Stimulated activated naive B cell treated with anti-CD40 and anti-IgM and Interleukin-4, amounts not matched to agents 10 μg/mL and 1 μg/mL and 100 μg/mL, for 72 hours (primary cell): ENCODE results near the gene CLDN20.
A peak's percentile ranks its signal among the peaks of the same experiment; 100 is the strongest.

Experiments used
- ATAC-seq, 2 donors: fragments of 150-1000 bp; cut with Tn5 transposase; replicated peaks; 2 replicates each; pipeline ENCODE4 v1.10.0; 2021; ENCODE audit warnings: moderate library complexity in 1 of 2
- DNase-seq: peaks from one replicate; pipeline ENCODE4 v3.0.0; 2021
- H3K27ac Mint-ChIP-seq: one replicate; pipeline ENCODE4 v1.8.0; 2022; ENCODE audit warnings: mild to moderate bottlenecking, mixed read lengths
- H3K27me3 Mint-ChIP-seq, 2 donors: one replicate each; pipeline ENCODE4 v1.8.0; 2022; ENCODE audit warnings: mixed read lengths in 2 of 2
- H3K36me3 Mint-ChIP-seq, 2 donors: one replicate each; pipeline ENCODE4 v1.8.0; 2022; ENCODE audit warnings: mixed read lengths in 2 of 2, mild to moderate bottlenecking in 1 of 2
- H3K4me1 Mint-ChIP-seq, 2 donors: one replicate each; pipeline ENCODE4 v1.8.0; 2022; ENCODE audit warnings: mixed read lengths in 2 of 2, mild to moderate bottlenecking in 1 of 2
- H3K4me3 Mint-ChIP-seq, 2 donors: one replicate each; pipeline ENCODE4 v1.8.0; 2022; ENCODE audit warnings: mild to moderate bottlenecking in 2 of 2, mixed read lengths in 2 of 2, moderate library complexity in 1 of 2
- H3K9me3 Mint-ChIP-seq, 2 donors: one replicate each; pipeline ENCODE4 v1.8.0; 2022; ENCODE audit warnings: mixed read lengths in 2 of 2, mild to moderate bottlenecking in 1 of 2

Gene CLDN20

DNA sequence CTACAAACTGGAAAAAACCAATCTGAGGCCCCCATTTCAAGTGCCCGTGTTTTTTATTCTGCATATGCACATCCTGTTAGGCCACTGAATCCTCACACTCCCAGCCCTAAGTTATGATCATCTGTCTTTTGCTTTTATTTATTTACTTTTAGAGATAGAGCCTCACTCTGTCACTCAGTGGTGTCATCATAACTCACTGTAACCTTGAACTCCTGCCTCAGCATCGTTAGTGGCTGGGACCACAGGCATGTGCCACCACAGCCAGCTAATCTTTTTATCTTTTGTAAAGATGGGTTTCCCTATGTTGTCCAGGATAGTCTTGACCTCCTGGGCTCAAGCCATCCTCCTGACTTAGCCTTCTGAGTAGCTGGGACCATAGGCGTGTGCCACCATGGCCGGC is 29.6 kb upstream of the CLDN20 start:
- DNase-seq: no peak
- Mint-ChIP-seq H3K27me3 (peaks cover 0 to 8% of the 10 kb centered on the region in 2 donors), H3K36me3 (peaks cover 4 to 17% of the 10 kb centered on the region in 2 donors), H3K4me3 (no peak overlapping the region), H3K27ac (no peak overlapping the region), H3K4me1 (peaks cover 0 to 3% of the 10 kb centered on the region in 2 donors), H3K9me3 (peaks cover 13 to 20% of the 10 kb centered on the region in 2 donors)
- no peak for ATAC-seq

DNA sequence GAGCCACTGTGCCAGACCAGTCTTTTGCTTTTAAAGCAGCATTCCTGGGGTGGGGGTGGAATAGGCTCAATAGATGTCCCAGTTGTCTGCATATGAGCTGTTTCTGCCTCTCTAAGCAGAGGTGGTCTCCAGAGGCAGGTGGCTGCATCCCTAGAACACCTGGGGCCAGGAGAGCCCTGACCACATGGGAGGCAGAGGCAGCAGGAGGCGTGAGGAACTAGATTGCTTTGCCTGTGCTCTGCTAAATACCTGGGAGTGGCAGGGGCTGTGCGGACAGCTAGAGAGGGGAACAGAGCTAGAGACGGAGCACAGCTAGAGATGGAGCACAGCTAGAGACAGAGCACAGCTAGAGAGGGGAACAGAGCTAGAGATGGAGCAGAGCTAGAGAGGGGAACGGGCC is 29.1 kb upstream of the CLDN20 start:
- H3K36me3 Mint-ChIP-seq: peaks cover 4 to 14% of the 10 kb centered on the region in 2 donors
- H3K4me3 Mint-ChIP-seq: no peak overlapping the region
- no peak for ATAC-seq
- H3K27me3 Mint-ChIP-seq: peaks cover 0 to 8% of the 10 kb centered on the region in 2 donors
- H3K9me3 Mint-ChIP-seq: peaks cover 12 to 18% of the 10 kb centered on the region in 2 donors
- H3K4me1 Mint-ChIP-seq: peaks cover 0 to 3% of the 10 kb centered on the region in 2 donors
- H3K27ac Mint-ChIP-seq: no peak overlapping the region
- DNase-seq: no peak

DNA sequence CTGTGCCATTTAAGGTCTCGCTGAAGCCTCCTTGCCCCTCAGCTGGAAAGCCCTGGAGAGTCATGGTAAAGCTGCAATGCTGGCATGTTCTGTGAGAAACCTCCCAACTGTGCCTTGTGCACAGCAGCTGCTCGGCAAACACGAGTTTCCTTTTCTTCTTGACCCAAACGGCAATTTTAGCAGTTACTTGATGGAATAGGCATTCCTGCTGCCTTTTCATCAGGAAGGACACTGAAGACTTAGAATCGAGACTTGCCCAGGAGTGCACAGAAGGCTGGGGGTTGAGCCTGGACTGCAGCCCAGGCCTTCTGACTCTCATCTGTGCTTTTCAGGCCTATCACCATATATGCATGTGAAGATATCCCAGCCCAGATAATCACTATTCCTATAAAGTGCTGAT is 28.7 kb upstream of the CLDN20 start:
- Mint-ChIP-seq H3K27me3 (peaks cover 0 to 8% of the 10 kb centered on the region in 2 donors), H3K9me3 (peaks cover 8 to 14% of the 10 kb centered on the region in 2 donors), H3K4me1 (peaks cover 0 to 3% of the 10 kb centered on the region in 2 donors), H3K4me3 (no peak overlapping the region), H3K27ac (no peak overlapping the region), H3K36me3 (peaks cover 3 to 10% of the 10 kb centered on the region in 2 donors)
- ATAC-seq: no peak
- no peak for DNase-seq

DNA sequence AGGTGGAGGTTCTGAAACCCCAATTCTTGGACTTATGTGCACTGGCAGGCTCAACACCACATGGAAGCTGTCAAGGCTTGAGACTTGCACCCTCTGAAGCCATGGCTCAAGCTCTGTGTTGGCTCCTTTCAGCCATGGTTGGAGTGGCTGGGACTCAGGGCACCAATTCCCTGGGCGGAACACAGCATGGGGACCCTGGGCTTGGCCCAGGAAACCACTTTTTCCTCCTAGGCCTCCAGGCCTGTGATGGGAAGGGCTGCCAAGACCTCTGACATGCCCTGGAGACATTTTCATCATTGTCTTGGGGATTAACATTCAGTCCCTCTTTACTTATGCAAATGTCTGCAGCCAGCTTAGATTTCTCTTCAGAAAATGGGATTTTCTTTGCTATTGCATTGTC is 26.2 kb upstream of the CLDN20 start:
- H3K4me1 Mint-ChIP-seq: no peaks in the 10 kb centered on the region
- peaks cover 6 to 12% of the 10 kb centered on the region in 2 donors for H3K9me3 Mint-ChIP-seq
- no peak for DNase-seq
- H3K36me3 Mint-ChIP-seq: peaks cover 0 to 7% of the 10 kb centered on the region in 2 donors
- peaks cover 0 to 8% of the 10 kb centered on the region in 2 donors for H3K27me3 Mint-ChIP-seq
- H3K4me3 Mint-ChIP-seq: no peak overlapping the region
- H3K27ac Mint-ChIP-seq: no peak overlapping the region
- ATAC-seq: no peak

DNA sequence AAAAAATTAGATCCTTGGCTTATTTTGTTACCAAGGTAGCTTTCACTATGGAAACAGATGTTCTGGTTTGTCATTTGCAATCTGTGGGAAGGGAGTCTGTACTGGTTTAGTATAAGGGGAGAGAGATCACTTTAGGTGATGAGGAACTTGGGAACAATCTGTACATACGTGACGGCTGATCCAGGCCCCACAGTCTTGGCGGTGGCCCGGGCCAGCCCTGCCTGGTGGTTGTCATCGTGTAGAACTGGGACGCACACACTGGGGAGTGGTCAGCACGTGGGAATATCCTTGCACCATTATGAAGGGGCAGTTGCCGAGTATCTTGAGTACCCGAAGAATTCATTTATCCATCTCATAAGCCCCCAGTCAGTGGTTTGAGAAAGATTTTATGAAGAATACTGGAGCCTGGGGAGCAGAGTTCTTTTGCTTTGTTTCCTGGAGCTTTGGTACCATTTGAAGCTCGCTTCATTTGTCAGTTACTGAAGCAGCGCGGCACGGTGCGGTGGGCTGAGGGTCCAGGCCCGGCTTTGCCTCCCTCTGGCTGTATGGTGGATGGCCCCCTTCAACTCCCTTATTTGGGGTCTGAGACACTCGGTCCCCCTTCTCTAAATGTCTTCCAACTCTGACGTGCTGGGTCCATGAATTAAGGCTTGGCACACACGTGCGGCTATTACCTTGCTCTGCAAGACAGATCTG is 22.8 kb upstream of the CLDN20 start:
- DNase-seq: no peak
- Mint-ChIP-seq H3K27ac (peak overlapping the region; percentile 2), H3K27me3 (peaks cover 0 to 8% of the 10 kb centered on the region in 2 donors), H3K4me3 (no peak overlapping the region), H3K9me3 (peaks cover 6 to 12% of the 10 kb centered on the region in 2 donors), H3K4me1 (no peaks in the 10 kb centered on the region), H3K36me3 (peaks cover 0 to 10% of the 10 kb centered on the region in 2 donors)
- ATAC-seq: no peak

DNA sequence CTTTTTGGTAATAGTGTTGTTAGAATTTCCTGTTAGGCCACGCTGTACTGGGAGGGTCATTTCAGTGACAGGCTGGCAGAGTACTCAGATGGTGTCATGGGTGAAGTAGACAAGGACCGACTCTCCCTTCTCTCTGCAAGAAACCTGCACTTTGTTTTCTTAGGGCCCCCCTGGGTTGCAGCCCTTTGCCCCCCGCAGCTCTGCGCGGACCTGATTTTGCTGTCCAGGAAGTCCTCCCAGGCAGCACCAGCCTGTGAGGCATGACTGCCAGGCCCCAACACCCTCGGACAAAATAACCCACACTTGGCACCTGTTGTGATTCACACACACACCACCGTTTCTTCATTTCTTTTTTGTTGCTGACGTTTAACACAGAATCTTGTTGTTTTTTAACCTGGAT is 21.8 kb upstream of the CLDN20 start:
- H3K36me3 Mint-ChIP-seq: peaks cover 0 to 13% of the 10 kb centered on the region in 2 donors
- H3K9me3 Mint-ChIP-seq: peaks cover 6 to 12% of the 10 kb centered on the region in 2 donors
- H3K27ac Mint-ChIP-seq: peak overlapping the region; percentile 32
- H3K4me3 Mint-ChIP-seq: no peak overlapping the region
- no peaks in the 10 kb centered on the region for H3K4me1 Mint-ChIP-seq
- no peak for DNase-seq
- no peak for ATAC-seq
- H3K27me3 Mint-ChIP-seq: peaks cover 0 to 8% of the 10 kb centered on the region in 2 donors

DNA sequence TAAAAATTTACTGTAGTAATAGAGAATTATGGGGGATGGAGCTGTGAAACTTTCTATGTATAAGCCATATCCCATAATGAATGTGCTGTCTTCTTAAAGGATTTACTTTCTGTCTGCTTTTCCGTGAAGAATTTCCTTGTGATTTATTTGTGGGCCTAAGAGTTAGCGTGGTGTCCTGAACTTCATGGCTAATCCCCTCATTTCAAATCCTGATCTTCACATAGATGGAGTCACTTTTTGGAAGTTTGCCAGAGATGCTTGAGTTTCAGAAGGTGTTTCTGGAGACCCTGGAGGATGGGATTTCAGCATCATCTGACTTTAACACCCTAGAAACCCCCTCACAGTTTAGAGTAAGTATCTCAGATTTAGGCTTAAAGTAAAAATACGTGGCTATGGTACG is 19.4 kb upstream of the CLDN20 start:
- Mint-ChIP-seq H3K36me3 (peaks cover 10 to 13% of the 10 kb centered on the region in 2 donors), H3K4me3 (no peak overlapping the region), H3K27me3 (no peaks in the 10 kb centered on the region), H3K9me3 (no peaks in the 10 kb centered on the region), H3K27ac (no peak overlapping the region), H3K4me1 (no peaks in the 10 kb centered on the region)
- no peak for DNase-seq
- no peak for ATAC-seq

DNA sequence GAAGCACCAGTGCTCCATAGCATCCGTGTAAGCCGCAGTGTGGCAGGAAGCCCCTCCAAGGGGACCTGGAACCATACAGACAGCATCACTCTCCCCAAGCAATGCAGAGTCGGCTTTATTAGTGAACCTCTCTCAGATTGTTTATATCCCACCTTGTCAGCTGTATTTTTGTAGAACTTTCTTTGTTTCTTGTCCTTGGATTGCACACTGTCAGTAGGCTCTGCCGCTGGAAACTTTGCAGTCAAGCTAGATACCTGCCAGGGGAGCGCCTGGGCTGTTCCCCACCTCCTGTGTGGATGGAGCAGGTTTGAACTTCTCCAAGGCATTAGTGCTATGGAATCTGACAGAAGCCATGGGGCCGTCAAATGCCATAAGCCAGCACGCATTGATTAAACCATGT is 18.6 kb upstream of the CLDN20 start:
- no peaks in the 10 kb centered on the region for H3K27me3 Mint-ChIP-seq
- H3K4me1 Mint-ChIP-seq: no peaks in the 10 kb centered on the region
- H3K4me3 Mint-ChIP-seq: no peak overlapping the region
- DNase-seq (no peak), ATAC-seq (no peak)
- peaks cover 10 to 18% of the 10 kb centered on the region in 2 donors for H3K36me3 Mint-ChIP-seq
- H3K27ac Mint-ChIP-seq: peak overlapping the region; percentile 14
- no peaks in the 10 kb centered on the region for H3K9me3 Mint-ChIP-seq

DNA sequence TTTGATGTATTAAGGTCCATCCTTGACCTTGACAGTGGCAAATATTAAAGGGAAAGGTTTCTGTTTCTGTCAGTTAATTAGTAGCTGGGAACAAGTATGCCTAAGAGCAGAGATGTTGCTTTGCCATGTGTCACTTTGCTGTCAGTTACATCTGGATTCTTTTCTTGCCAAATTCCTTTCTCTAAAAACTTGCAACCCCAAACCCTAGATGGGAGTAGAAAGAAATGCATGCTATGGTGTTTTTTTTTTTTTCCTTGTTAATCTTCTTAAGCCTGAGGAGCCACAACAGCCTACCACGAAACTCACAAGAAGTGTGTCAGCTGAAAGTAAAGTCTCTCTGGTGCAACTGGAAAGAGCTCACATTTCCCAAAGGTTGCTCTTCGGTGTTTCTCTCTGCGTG is 18.0 kb upstream of the CLDN20 start:
- DNase-seq (no peak), ATAC-seq (no peak)
- H3K36me3 Mint-ChIP-seq: peaks cover 10 to 18% of the 10 kb centered on the region in 2 donors
- H3K4me3 Mint-ChIP-seq: no peak overlapping the region
- H3K4me1 Mint-ChIP-seq: no peaks in the 10 kb centered on the region
- no peaks in the 10 kb centered on the region for H3K9me3 Mint-ChIP-seq
- no peaks in the 10 kb centered on the region for H3K27me3 Mint-ChIP-seq
- H3K27ac Mint-ChIP-seq: no peak overlapping the region

DNA sequence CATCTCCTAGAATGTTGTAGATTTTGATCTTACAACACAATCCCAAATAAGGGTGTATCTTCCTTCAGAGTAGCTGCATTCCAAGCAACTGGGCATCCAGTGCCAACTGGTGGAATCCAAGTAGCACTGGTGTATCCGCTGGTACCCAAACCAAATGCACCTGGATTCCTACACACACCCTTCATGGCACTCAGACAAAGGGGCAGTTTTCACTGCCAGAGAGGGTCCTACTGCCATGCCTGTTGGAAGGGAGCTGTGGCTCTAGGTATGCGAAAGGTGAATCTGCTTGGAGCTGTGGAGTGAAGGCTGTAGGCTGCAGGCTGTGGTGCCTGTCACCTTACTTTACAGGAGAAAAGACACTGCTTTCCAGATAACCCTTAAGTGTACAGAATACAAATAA is 17.0 kb upstream of the CLDN20 start:
- H3K4me3 Mint-ChIP-seq: no peak overlapping the region
- H3K27me3 Mint-ChIP-seq: no peaks in the 10 kb centered on the region
- no peaks in the 10 kb centered on the region for H3K9me3 Mint-ChIP-seq
- H3K27ac Mint-ChIP-seq: peak overlapping the region; percentile 65
- ATAC-seq (no peak), DNase-seq (no peak)
- no peaks in the 10 kb centered on the region for H3K4me1 Mint-ChIP-seq
- peaks cover 16 to 21% of the 10 kb centered on the region in 2 donors for H3K36me3 Mint-ChIP-seq

DNA sequence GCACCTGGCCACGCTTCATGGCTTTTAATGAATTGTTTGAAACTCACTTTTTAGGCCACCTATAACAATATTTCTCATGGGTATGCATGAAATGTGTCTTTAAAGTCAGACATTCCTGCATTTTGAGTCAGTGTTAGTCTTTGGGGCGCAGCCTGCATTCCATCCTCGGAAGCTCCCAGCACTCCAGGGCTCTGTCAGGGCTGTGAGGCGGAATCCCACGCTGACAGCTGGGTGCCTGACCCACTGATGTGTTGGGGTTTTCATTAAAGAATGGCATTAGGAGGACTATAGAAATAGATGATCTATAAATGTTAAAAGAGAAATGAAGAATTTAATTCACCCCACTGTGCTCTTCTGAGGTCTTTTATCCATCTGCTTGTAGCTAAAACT is 16.2 kb upstream of the CLDN20 start:
- ATAC-seq: no peak
- no peaks in the 10 kb centered on the region for H3K4me1 Mint-ChIP-seq
- H3K9me3 Mint-ChIP-seq: no peaks in the 10 kb centered on the region
- peaks cover 17 to 22% of the 10 kb centered on the region in 2 donors for H3K36me3 Mint-ChIP-seq
- no peaks in the 10 kb centered on the region for H3K27me3 Mint-ChIP-seq
- H3K27ac Mint-ChIP-seq: no peak overlapping the region
- DNase-seq: no peak
- no peak overlapping the region for H3K4me3 Mint-ChIP-seq

DNA sequence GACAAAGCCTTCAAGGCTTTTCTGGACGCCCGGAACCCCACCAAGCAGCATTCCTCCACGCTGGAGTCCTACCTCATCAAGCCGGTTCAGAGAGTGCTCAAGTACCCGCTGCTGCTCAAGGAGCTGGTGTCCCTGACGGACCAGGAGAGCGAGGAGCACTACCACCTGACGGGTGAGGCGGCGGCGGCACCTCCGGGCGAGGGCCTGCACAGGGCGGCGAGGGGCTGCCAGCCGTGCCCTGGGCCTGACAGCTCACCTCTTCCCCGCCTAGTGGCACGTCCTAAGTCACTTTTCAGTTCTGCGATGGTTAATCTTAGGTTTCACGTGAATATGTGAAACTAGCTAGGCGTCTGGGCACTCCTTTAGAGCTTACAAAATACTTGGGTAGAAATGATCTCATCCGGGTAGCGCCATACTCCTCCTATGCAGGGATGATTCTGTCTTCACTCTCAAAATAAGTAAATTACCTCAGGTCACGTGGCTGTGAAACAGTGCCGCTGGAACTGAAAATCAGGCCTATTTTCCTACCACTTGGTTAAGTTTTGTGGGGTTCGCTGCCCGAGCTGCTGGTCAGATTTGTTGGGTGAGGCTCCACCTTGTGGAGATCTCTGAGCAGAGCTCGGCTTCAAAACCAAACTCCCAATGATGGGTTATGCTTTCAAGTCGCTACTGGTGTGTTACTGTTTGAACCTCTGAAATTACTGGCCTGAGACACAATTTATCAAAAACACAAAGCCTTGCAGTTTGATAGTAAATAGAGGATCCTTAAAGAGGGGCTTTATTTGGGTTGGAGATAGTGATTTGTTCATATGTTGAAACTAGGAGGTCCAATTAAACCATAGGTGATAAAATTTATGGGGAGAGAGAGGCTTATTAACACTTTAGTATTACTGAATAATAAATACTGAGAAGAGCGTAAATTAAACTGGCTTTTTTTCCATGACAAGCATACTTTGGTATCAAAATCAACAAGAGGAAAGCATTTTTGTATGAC is 15.5 kb upstream of the CLDN20 start:
- Mint-ChIP-seq H3K36me3 (peaks cover 20 to 26% of the 10 kb centered on the region in 2 donors), H3K27me3 (no peaks in the 10 kb centered on the region), H3K9me3 (no peaks in the 10 kb centered on the region), H3K4me1 (no peaks in the 10 kb centered on the region), H3K27ac (no peak overlapping the region), H3K4me3 (no peak overlapping the region)
- ATAC-seq (peak; percentile 41 to 48), DNase-seq (peak; percentile 11)

DNA sequence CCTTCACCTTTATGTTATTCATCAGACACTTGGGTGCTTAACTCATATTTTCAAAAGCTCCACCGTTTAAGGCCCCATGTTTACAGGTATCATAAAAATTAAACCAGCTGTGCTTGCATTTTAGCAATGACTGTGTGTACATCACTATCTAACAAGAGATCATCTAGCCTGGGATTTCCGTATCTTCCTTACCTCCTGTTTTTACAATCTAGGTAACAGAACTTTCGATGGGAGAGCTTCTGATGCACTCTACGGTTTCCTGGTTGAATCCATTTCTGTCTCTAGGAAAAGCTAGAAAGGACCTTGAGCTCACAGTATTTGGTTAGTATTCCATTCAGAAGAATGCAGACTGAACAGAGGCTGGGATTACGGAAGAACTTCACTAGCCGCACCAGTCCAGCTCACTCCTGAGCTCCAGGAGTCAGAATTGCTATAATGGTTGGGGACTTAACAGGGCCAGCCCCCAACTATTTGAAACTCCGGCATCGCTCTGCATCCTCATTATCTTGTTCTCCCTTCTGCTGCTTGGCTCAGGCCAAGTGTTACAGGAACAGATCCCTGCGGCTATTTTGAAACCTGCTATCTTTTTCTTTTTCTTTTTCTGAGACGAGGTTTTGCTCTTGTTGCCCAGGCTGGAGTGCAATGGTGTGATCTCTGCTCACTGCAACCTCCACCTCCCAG is 13.0 kb upstream of the CLDN20 start:
- Mint-ChIP-seq H3K36me3 (peaks cover 29 to 38% of the 10 kb centered on the region in 2 donors), H3K9me3 (no peaks in the 10 kb centered on the region), H3K27ac (peak overlapping the region; percentile 57), H3K4me1 (no peaks in the 10 kb centered on the region), H3K27me3 (no peaks in the 10 kb centered on the region), H3K4me3 (no peak overlapping the region)
- ATAC-seq (no peak), DNase-seq (no peak)

DNA sequence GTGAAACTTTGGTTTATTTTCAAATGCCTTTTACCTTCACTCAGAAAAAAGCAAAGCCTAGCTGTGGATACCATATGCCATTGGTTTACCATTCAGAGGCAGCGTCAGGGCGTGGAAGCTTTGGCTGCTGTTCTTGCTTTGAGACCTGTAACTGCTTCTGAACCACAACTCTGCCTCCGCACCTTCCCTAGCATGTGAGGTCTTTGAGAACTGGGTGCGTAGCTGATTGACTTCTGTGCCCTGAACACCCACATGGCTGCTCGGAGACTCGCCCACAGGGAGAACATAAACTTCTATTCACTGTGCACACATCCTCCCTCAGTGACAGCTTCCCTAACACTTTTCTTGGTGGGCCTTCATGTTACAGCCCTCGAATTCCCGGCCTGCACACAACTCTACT is 11.2 kb upstream of the CLDN20 start:
- H3K27ac Mint-ChIP-seq: no peak overlapping the region
- H3K9me3 Mint-ChIP-seq: no peaks in the 10 kb centered on the region
- H3K36me3 Mint-ChIP-seq: peaks cover 34 to 35% of the 10 kb centered on the region in 2 donors
- no peaks in the 10 kb centered on the region for H3K27me3 Mint-ChIP-seq
- H3K4me3 Mint-ChIP-seq: no peak overlapping the region
- ATAC-seq (no peak), DNase-seq (no peak)
- no peaks in the 10 kb centered on the region for H3K4me1 Mint-ChIP-seq
